HG02571 (cell line): Measurements from ENCODE around the gene TIPIN.
"Not testable (repeated sequence)": the region's sequence is repeated elsewhere in the genome, so short reads cannot be mapped to it uniquely, and the experiment has no call there.

Source experiments
- ATAC-seq: cut with Tn5 transposase; IDR thresholded peaks from one replicate; pipeline ENCODE4 v1.9.1; 2021; ENCODE audit warnings: mild to moderate bottlenecking, moderate library complexity; ENCODE audit not compliant: unreplicated experiment

Gene TIPIN

GRCh38 chr15:66304425-66304824, 52.1 kb downstream of the TIPIN start:
- not testable (repeated sequence) for ATAC-seq

- ATAC-seq, result no peak
Measured at GRCh38 chr15:66302489-66303278, 53.8 kb downstream of the TIPIN start.

- no peak for ATAC-seq
Measured at GRCh38 chr15:66298803-66299251, 57.7 kb downstream of the TIPIN start.

DNA sequence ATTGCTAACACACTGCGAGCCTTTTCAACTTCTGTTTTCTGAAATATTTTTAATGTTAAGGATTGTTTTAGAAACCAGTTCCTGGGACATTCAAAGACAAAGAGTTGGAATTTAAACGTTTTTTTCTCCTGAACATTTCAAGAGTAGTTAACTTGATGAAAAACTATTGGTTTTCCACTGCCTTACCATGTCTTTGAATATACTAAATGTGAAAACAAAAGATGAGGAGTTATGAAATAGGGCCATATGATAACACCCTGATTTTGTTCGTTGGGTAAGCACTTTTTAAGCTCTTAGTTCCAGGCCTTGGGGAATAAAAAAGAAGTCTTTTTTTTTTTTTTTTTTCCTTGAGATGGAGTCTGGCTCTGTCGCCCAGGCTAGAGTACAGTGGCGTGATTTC, 60.3 kb downstream of the TIPIN start:
- ATAC-seq, result no peak

DNA sequence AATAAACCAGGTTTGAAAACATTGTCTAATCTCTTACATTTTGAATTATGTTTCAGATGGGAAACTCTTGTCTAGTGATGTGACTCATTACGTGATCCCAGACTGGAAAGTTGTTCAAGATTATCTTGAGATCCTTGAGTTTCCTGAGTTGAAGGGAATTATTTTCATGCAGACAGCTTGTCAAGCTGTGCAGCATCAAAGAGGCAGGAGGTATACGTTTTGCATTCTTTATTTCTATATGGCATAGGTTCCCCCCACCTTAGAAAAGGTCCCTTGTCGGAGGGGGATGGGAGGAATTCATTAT, 61.6 kb downstream of the TIPIN start:
- ATAC-seq, result no peak

GRCh38 chr15:66294157-66294931, 62.1 kb downstream of the TIPIN start:
- no peak for ATAC-seq

GRCh38 chr15:66293419-66294156, 62.9 kb downstream of the TIPIN start, which contains the start of gene DIS3L:
Gene DIS3L, plus strand, starts transcription at chr15:66293568. Its CDS starts 29 bp downstream, at chr15:66293597.
- ATAC-seq, result peak; percentile 58

- no peak for ATAC-seq
Measured at GRCh38 chr15:66292571-66293418, 63.7 kb downstream of the TIPIN start.

DNA sequence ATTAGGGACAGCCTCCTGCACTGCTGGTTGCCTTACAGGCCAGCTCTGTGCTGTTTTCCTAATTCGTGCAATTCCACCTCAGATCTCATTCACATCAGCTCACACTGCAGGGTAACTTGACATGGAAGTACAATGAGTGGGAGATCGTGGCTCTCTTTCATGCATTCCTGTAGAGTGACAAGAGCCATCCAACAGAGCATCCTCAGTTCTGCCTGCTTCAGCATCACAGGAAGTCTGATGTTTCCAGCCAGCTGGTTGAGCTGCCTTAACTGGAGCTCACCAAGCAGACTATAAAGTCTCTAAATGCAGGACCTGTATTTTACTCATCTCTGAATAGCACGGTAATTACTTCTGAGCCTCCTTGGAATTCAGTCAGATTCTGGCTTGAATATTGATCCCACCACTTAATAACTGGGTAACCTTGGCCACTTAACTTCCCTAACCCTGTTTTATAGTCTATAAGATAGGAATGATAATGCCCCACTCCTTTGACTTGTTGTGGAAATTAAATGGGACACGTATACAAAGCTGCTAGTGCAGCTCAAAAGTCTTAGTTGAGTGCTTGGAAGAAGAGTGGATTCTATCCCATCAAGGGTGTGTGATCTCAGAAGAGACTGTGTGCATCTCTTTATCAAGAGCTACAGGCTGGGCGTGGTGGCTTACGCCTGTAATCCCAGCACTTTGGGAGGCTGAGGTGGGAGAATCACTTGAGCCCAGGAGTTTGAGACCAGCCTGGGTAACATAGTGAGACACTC, 64.5 kb downstream of the TIPIN start:
- no peak for ATAC-seq

DNA sequence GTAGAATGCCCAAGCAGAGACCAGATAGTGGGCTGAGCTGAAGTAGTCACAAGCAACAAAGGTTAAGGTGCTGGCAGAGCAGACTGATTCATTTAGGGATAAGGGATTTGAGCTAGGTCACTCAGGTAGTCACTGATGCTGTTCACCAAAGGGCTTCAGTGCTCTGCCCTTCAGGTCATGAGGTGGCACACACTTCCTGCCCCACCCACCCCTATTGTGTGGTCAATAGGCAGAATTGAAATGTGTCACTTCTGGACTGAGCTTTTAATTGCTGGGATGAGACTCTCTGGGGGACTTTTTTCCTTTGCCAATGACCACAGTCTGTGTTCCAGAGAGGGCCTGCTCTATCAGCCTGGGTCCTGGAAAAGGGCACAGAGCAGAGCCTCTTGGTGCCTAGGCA, 66.0 kb downstream of the TIPIN start:
- ATAC-seq, result no peak

GRCh38 chr15:66290007-66290406, 66.5 kb downstream of the TIPIN start:
- ATAC-seq, result no peak

GRCh38 chr15:66288551-66289185, 67.8 kb downstream of the TIPIN start:
- ATAC-seq, result no peak

DNA sequence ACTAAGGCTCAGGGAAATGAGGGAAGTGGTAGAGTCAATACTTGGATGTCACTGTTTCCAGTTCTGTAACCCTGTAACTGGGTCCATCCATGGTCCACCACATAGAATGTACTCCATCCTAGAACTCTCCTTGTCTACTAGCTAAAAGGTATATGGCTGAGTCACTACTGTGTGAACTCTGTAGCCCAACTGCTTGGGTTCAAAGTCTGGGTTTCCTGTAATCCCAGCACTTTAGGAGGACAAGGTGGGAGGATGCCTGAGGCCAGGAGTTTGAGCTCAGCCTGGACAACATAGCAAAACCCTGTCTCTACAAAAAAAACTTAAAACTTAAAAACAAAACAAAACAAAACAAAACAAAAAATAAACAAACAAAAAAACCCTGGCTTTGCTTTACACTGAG, 68.4 kb downstream of the TIPIN start:
- ATAC-seq, result no peak

DNA sequence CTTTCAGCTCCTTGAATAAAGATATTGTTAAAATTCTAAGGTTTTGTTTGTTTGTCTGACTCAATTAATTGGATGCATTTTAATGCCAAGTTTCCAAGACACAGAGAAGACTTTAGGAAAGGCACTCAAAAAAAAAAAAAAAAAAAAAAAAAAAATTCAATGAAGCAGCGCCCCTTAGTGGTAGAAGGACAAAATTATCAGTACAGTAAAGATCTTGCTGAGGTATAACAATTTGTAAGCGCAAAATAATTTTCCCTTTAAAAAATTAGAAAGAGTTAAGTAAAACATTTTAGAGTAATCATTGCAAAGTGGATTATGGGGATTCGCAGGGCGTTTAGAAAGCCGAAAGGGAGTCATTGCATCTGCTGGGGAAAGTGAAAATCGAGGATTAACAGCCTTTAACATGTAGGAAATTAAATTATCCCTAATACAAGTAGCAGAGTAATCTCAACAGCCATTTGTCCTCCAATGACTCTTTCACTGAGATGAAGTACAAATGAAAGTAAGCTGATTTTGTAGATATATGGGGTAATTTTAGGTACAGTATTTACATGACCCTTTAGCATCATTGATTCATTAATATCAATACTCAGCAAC, 68.9 kb downstream of the TIPIN start:
- ATAC-seq, result no peak
